ENCODE measurements around the gene ECE2.

Gene ECE2

GRCh38 chr3:184241141-184241446 lies 34.7 kb upstream of the ECE2 start:
- Histone ChIP-seq H3K18ac (ENCODE audit: low read depth in 1 of 2, low read length in 2 of 2) (no peak overlapping the region), H3K14ac (ENCODE audit: low read length in 2 of 2) (no peak overlapping the region), H3K79me1 (replicated peaks; ENCODE audit: low read length, poor library complexity, severe bottlenecking) (peaks cover 11% of the 10 kb centered on the region), H4K8ac (ENCODE audit: low read length) (no peak overlapping the region), H2BK5ac (ENCODE audit: low read depth, low read length, poor library complexity, severe bottlenecking) (no peak overlapping the region), H3K4me1 (ENCODE audit: control insufficient read depth, insufficient read depth, low read depth, low read length) (no peaks in the 10 kb centered on the region), H2BK15ac (ENCODE audit: low read depth, poor library complexity, severe bottlenecking) (no peak overlapping the region), H3K4me3 (ENCODE audit: insufficient read depth in 1 of 2, low read depth in 1 of 2, low read length in 2 of 2) (no peak overlapping the region), H3K4me2 (ENCODE audit: low read length, poor library complexity, severe bottlenecking) (no peak overlapping the region), H2AFZ (ENCODE audit: low read depth, low read length) (no peak overlapping the region), H2BK12ac (ENCODE audit: low read length in 2 of 2) (no peak overlapping the region), H3K4ac (ENCODE audit: low read depth in 1 of 2, low read length in 2 of 2) (no peak overlapping the region), H2BK120ac (ENCODE audit: low read depth, low read length) (no peak overlapping the region), H3K27me3 (ENCODE audit: control insufficient read depth in 1 of 2, insufficient read depth in 1 of 2, low read length in 2 of 2) (peaks cover 3 to 31% of the 10 kb centered on the region in 2 experiments), H4K91ac (ENCODE audit: low read length) (no peak overlapping the region), H3K23ac (ENCODE audit: low read length in 2 of 2) (no peak overlapping the region), H3K27ac (ENCODE audit: low read length, poor library complexity, severe bottlenecking) (no peak overlapping the region), H3K36me3 (ENCODE audit: control insufficient read depth in 1 of 2, insufficient read depth in 2 of 2, low read depth in 1 of 2, low read length in 2 of 2) (peaks cover 40 to 46% of the 10 kb centered on the region in 2 experiments), H2AK5ac (ENCODE audit: low read length, severe bottlenecking) (no peak overlapping the region), H3K9me3 (ENCODE audit: control insufficient read depth, low read length) (no peaks in the 10 kb centered on the region), H3K9ac (ENCODE audit: low read length) (no peak overlapping the region)
- 56% methylated on average over 17 of the region's 17 CpGs for WGBS
- no peak for DNase-seq

GRCh38 chr3:184241447-184242296 lies 34.1 kb upstream of the ECE2 start:
- Histone ChIP-seq H3K4me2 (ENCODE audit: low read length, poor library complexity, severe bottlenecking) (no peak overlapping the region), H3K18ac (ENCODE audit: low read depth in 1 of 2, low read length in 2 of 2) (no peak overlapping the region), H3K27ac (ENCODE audit: low read length, poor library complexity, severe bottlenecking) (no peak overlapping the region), H3K79me1 (replicated peaks; ENCODE audit: low read length, poor library complexity, severe bottlenecking) (peaks cover 11% of the 10 kb centered on the region), H2BK5ac (ENCODE audit: low read depth, low read length, poor library complexity, severe bottlenecking) (no peak overlapping the region), H3K27me3 (ENCODE audit: control insufficient read depth in 1 of 2, insufficient read depth in 1 of 2, low read length in 2 of 2) (peaks cover 0 to 25% of the 10 kb centered on the region in 2 experiments), H3K14ac (ENCODE audit: low read length in 2 of 2) (no peak overlapping the region), H3K9me3 (ENCODE audit: control insufficient read depth, low read length) (no peaks in the 10 kb centered on the region), H3K4me1 (ENCODE audit: control insufficient read depth, insufficient read depth, low read depth, low read length) (no peaks in the 10 kb centered on the region), H3K23ac (ENCODE audit: low read length in 2 of 2) (no peak overlapping the region), H2BK15ac (ENCODE audit: low read depth, poor library complexity, severe bottlenecking) (no peak overlapping the region), H2AFZ (ENCODE audit: low read depth, low read length) (no peak overlapping the region), H2BK12ac (ENCODE audit: low read length in 2 of 2) (no peak overlapping the region), H4K8ac (ENCODE audit: low read length) (no peak overlapping the region), H3K4ac (ENCODE audit: low read depth in 1 of 2, low read length in 2 of 2) (no peak overlapping the region), H3K9ac (ENCODE audit: low read length) (no peak overlapping the region), H2AK5ac (ENCODE audit: low read length, severe bottlenecking) (no peak overlapping the region), H3K36me3 (ENCODE audit: control insufficient read depth in 1 of 2, insufficient read depth in 2 of 2, low read depth in 1 of 2, low read length in 2 of 2) (peaks cover 40 to 46% of the 10 kb centered on the region in 2 experiments), H4K91ac (ENCODE audit: low read length) (peak overlapping the region; percentile 8), H2BK120ac (ENCODE audit: low read depth, low read length) (no peak overlapping the region), H3K4me3 (ENCODE audit: insufficient read depth in 1 of 2, low read depth in 1 of 2, low read length in 2 of 2) (no peak overlapping the region)
- no peak for DNase-seq
- WGBS = 39% methylated on average over 44 of the region's 46 CpGs

DNA sequence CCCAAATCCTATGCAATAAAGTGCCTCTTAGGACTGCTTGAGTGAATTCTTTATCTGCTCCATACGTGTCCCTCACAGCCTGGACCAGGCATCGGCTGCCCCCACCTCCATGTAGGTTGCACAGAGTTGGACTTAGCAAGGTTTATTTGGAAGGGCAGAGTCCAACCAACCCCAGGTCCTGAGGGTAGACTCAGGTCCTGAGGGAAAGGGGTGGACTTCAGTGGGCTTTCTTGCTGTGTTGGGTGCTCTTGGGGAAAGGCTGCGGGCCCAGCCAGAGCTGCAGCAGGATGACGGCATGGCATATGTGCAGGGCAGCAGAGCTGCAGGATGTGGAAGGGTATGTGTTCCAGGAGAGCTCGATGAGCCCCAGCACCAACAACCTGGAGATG lies 33.5 kb upstream of the ECE2 start:
- no peak for DNase-seq
- peaks cover 14% of the 10 kb centered on the region for H3K79me1 ChIP-seq (replicated peaks; ENCODE audit: low read length, poor library complexity, severe bottlenecking)
- H3K4me1 ChIP-seq (ENCODE audit: control insufficient read depth, insufficient read depth, low read depth, low read length) = no peaks in the 10 kb centered on the region
- H4K91ac ChIP-seq (ENCODE audit: low read length) = no peak overlapping the region
- H3K27ac ChIP-seq (ENCODE audit: low read length, poor library complexity, severe bottlenecking) = no peak overlapping the region
- H3K14ac ChIP-seq (ENCODE audit: low read length in 2 of 2) = no peak overlapping the region
- H2BK15ac ChIP-seq (ENCODE audit: low read depth, poor library complexity, severe bottlenecking) = no peak overlapping the region
- H3K36me3 ChIP-seq (ENCODE audit: control insufficient read depth in 1 of 2, insufficient read depth in 2 of 2, low read depth in 1 of 2, low read length in 2 of 2) = peaks cover 40 to 46% of the 10 kb centered on the region in 2 experiments
- H3K4ac ChIP-seq (ENCODE audit: low read depth in 1 of 2, low read length in 2 of 2) = no peak overlapping the region
- H2BK5ac ChIP-seq (ENCODE audit: low read depth, low read length, poor library complexity, severe bottlenecking) = no peak overlapping the region
- no peak overlapping the region for H3K4me2 ChIP-seq (ENCODE audit: low read length, poor library complexity, severe bottlenecking)
- WGBS = 95% methylated on average over 4 of the region's 5 CpGs
- no peak overlapping the region for H4K8ac ChIP-seq (ENCODE audit: low read length)
- no peaks in the 10 kb centered on the region for H3K9me3 ChIP-seq (ENCODE audit: control insufficient read depth, low read length)
- H2AFZ ChIP-seq (ENCODE audit: low read depth, low read length) = no peak overlapping the region
- no peak overlapping the region for H3K9ac ChIP-seq (ENCODE audit: low read length)
- H2BK120ac ChIP-seq (ENCODE audit: low read depth, low read length) = no peak overlapping the region
- no peak overlapping the region for H2AK5ac ChIP-seq (ENCODE audit: low read length, severe bottlenecking)
- H3K4me3 ChIP-seq (ENCODE audit: insufficient read depth in 1 of 2, low read depth in 1 of 2, low read length in 2 of 2) = no peak overlapping the region
- H3K27me3 ChIP-seq (ENCODE audit: control insufficient read depth in 1 of 2, insufficient read depth in 1 of 2, low read length in 2 of 2) = peaks cover 0 to 19% of the 10 kb centered on the region in 2 experiments
- H2BK12ac ChIP-seq (ENCODE audit: low read length in 2 of 2) = no peak overlapping the region
- H3K23ac ChIP-seq (ENCODE audit: low read length in 2 of 2) = no peak overlapping the region
- no peak overlapping the region for H3K18ac ChIP-seq (ENCODE audit: low read depth in 1 of 2, low read length in 2 of 2)

- peak within 1 kb of the TSS; percentile 69 for H2BK120ac ChIP-seq (ENCODE audit: low read depth, low read length)
- peak within 1 kb of the TSS; percentile 85 to 99 for H3K18ac ChIP-seq (ENCODE audit: low read depth in 1 of 2, low read length in 2 of 2)
- H3K79me1 ChIP-seq (replicated peaks; ENCODE audit: low read length, poor library complexity, severe bottlenecking) = peaks cover 24% of the 10 kb centered on the region
- H3K27me3 ChIP-seq (ENCODE audit: control insufficient read depth in 1 of 2, insufficient read depth in 1 of 2, low read length in 2 of 2) = no peaks in the 10 kb centered on the region
- H3K9ac ChIP-seq (ENCODE audit: low read length) = peak within 1 kb of the TSS; percentile 98
- peaks cover 1% of the 10 kb centered on the region for H3K4me1 ChIP-seq (ENCODE audit: control insufficient read depth, insufficient read depth, low read depth, low read length)
- peak within 1 kb of the TSS; percentile 99 for H4K8ac ChIP-seq (ENCODE audit: low read length)
- no peak within 1 kb of the TSS for H3K23ac ChIP-seq (ENCODE audit: low read length in 2 of 2)
- peak; percentile 92 for DNase-seq
- no peaks in the 10 kb centered on the region for H3K9me3 ChIP-seq (ENCODE audit: control insufficient read depth, low read length)
- H2BK12ac ChIP-seq (ENCODE audit: low read length in 2 of 2) = peak within 1 kb of the TSS in 1 of 2 experiments; percentile 40
- H2BK5ac ChIP-seq (ENCODE audit: low read depth, low read length, poor library complexity, severe bottlenecking) = peak within 1 kb of the TSS; percentile 1
- peak within 1 kb of the TSS; percentile 86 for H3K27ac ChIP-seq (ENCODE audit: low read length, poor library complexity, severe bottlenecking)
- H2BK15ac ChIP-seq (ENCODE audit: low read depth, poor library complexity, severe bottlenecking) = peak within 1 kb of the TSS; percentile 36
- peak within 1 kb of the TSS; percentile 90 for H4K91ac ChIP-seq (ENCODE audit: low read length)
- under 1% methylated on average over 45 of the region's 49 CpGs for WGBS
- peak within 1 kb of the TSS in 1 of 2 experiments; percentile 99 for H3K14ac ChIP-seq (ENCODE audit: low read length in 2 of 2)
- peak within 1 kb of the TSS; percentile 100 for H3K4me2 ChIP-seq (ENCODE audit: low read length, poor library complexity, severe bottlenecking)
- H2AFZ ChIP-seq (ENCODE audit: low read depth, low read length) = peak within 1 kb of the TSS; percentile 98
- peak within 1 kb of the TSS; percentile 93 to 98 for H3K4me3 ChIP-seq (ENCODE audit: insufficient read depth in 1 of 2, low read depth in 1 of 2, low read length in 2 of 2)
- H3K36me3 ChIP-seq (ENCODE audit: control insufficient read depth in 1 of 2, insufficient read depth in 2 of 2, low read depth in 1 of 2, low read length in 2 of 2) = peaks cover 19 to 21% of the 10 kb centered on the region in 2 experiments
- no peak within 1 kb of the TSS for H2AK5ac ChIP-seq (ENCODE audit: low read length, severe bottlenecking)
- peak within 1 kb of the TSS; percentile 80 to 86 for H3K4ac ChIP-seq (ENCODE audit: low read depth in 1 of 2, low read length in 2 of 2)
Observed at GRCh38 chr3:184248454-184249411, 27.1 kb upstream of the ECE2 start, which contains the start of gene ALG3. ALG3 (minus strand) TSS chr3:184248962; CDS start chr3:184248940, 22 bp downstream.
